SU-DHL-6 (cell line): ENCODE data around the gene TTC16.

ENCODE experiments used
- H2AFZ ChIP-seq: fragments of 200-600 bp; sonication (generic); 2 replicates; pipeline ENCODE4 v1.6.1; 2014; ENCODE audit warnings: low read depth, mild to moderate bottlenecking, moderate library complexity, mixed read lengths, antibody characterized with exemption, low read length; ENCODE audit not compliant: severe bottlenecking
- H3F3A ChIP-seq: fragments of 200-600 bp; shearing (Covaris generic); 2 replicates; pipeline ENCODE4 v1.6.0; 2016; ENCODE audit warnings: antibody characterized with exemption, mild to moderate bottlenecking; ENCODE audit not compliant: insufficient read depth
- H3K27ac ChIP-seq: fragments of 200-600 bp; sonication (generic); 2 replicates; pipeline ENCODE4 v1.5.1; 2016; ENCODE audit warnings: low read depth, mild to moderate bottlenecking, low read length, moderate library complexity, mixed read lengths
- H3K27me3 ChIP-seq: fragments of 200-600 bp; sonication (generic), shearing (Covaris generic); 2 replicates; pipeline ENCODE4 v1.6.0; 2014; ENCODE audit warnings: mild to moderate bottlenecking, low read length
- H3K36me3 ChIP-seq: fragments of 200-600 bp; sonication (generic); 2 replicates; pipeline ENCODE4 v1.6.1; 2014; ENCODE audit warnings: mild to moderate bottlenecking, low read length, mixed read lengths
- H3K4me2 ChIP-seq: fragments of 300-600, 200-600 bp; shearing (Covaris generic), sonication (generic); 2 replicates; pipeline ENCODE4 v1.6.0; 2014; ENCODE audit warnings: low read length, low read depth, mild to moderate bottlenecking; ENCODE audit not compliant: poor library complexity, severe bottlenecking
- H3K4me3 ChIP-seq: fragments of 200-600 bp; sonication (generic); 2 replicates; pipeline ENCODE4 v1.5.1; 2014; ENCODE audit warnings: antibody characterized with exemption, low read length, mild to moderate bottlenecking, mixed read lengths; ENCODE audit not compliant: insufficient read depth, poor library complexity, severe bottlenecking
- H3K79me2 ChIP-seq: fragments of 200-600 bp; sonication (generic); 2 replicates; pipeline ENCODE4 v1.6.1; 2014; ENCODE audit warnings: mild to moderate bottlenecking, low read length, moderate library complexity; ENCODE audit not compliant: insufficient read depth
- H3K9ac ChIP-seq: fragments of 200-600 bp; sonication (generic); 2 replicates; pipeline ENCODE4 v1.7.0; 2014; ENCODE audit warnings: mild to moderate bottlenecking, low read length
- H3K9me2 ChIP-seq: fragments of 200-600 bp; sonication (generic); replicated peaks from 2 replicates; pipeline ENCODE4 v1.6.1; 2014; ENCODE audit warnings: low read length; ENCODE audit not compliant: insufficient read depth
- H3K9me3 ChIP-seq: fragments of 200-600 bp; sonication (generic); 2 replicates; pipeline ENCODE4 v1.6.1; 2014; ENCODE audit warnings: low read length, mixed read lengths; ENCODE audit not compliant: insufficient read depth
- H4K20me1 ChIP-seq: fragments of 200-600 bp; sonication (generic); 2 replicates; pipeline ENCODE4 v1.6.1; 2014; ENCODE audit warnings: low read depth, mild to moderate bottlenecking, antibody characterized with exemption, low read length, moderate library complexity, mixed read lengths
- CTCF ChIP-seq: fragments of 200-600 bp; sonication (generic); IDR thresholded peaks from one replicate; pipeline ENCODE4 v1.5.1; 2017; ENCODE audit warnings: antibody characterized with exemption, mild to moderate bottlenecking, low read length, moderate library complexity; ENCODE audit not compliant: insufficient read depth, poor library complexity, severe bottlenecking
- EZH2phosphoT487 ChIP-seq: fragments of 200-600 bp; sonication (generic), shearing (Covaris generic); conservative IDR thresholded peaks from 2 replicates; pipeline ENCODE4 v1.6.1; 2018; ENCODE audit warnings: mild to moderate bottlenecking, antibody characterized with exemption, low read length, moderate library complexity, mixed read lengths

The TTC16 gene

GRCh38 chr9:127765418-127765817 lies 49.5 kb downstream of the TTC16 start:
- no peaks in the 10 kb centered on the region for H3K27me3 ChIP-seq
- no peaks in the 10 kb centered on the region for H3K36me3 ChIP-seq
- no peaks in the 10 kb centered on the region for H3K79me2 ChIP-seq
- no peaks in the 10 kb centered on the region for H4K20me1 ChIP-seq
- no peak overlapping the region for H3K27ac ChIP-seq
- H3K9ac ChIP-seq = no peak overlapping the region
- H3K9me2 ChIP-seq = no peaks in the 10 kb centered on the region
- TF ChIP-seq CTCF (no peak), EZH2phosphoT487 (no peak)
- no peaks in the 10 kb centered on the region for H3F3A ChIP-seq
- H2AFZ ChIP-seq = no peak overlapping the region
- no peaks in the 10 kb centered on the region for H3K9me3 ChIP-seq
- H3K4me2 ChIP-seq = no peak overlapping the region
- H3K4me3 ChIP-seq = no peak overlapping the region

- H3K27me3 ChIP-seq = no peaks in the 10 kb centered on the region
- H3F3A ChIP-seq = peaks cover 4% of the 10 kb centered on the region
These were observed 51.5 kb downstream of the TTC16 start for GRCh38 chr9:127767410-127767809.

GRCh38 chr9:127767909-127768331 lies 52.0 kb downstream of the TTC16 start:
- Histone ChIP-seq H3K9ac (no peak overlapping the region), H2AFZ (no peak overlapping the region), H4K20me1 (no peaks in the 10 kb centered on the region), H3K9me2 (no peaks in the 10 kb centered on the region), H3K27ac (no peak overlapping the region), H3K27me3 (no peaks in the 10 kb centered on the region), H3K9me3 (no peaks in the 10 kb centered on the region), H3K79me2 (no peaks in the 10 kb centered on the region), H3K36me3 (no peaks in the 10 kb centered on the region), H3K4me3 (no peak overlapping the region), H3F3A (peaks cover 4% of the 10 kb centered on the region), H3K4me2 (no peak overlapping the region)
- TF ChIP-seq CTCF (no peak), EZH2phosphoT487 (no peak)

More at GRCh38 chr9:127767410-127767809, 51.5 kb downstream of the TTC16 start:
- TF ChIP-seq CTCF = no peak
- no peak for TF ChIP-seq EZH2phosphoT487
- H4K20me1 ChIP-seq = no peaks in the 10 kb centered on the region
- no peak overlapping the region for H3K4me2 ChIP-seq
- no peak overlapping the region for H3K9ac ChIP-seq
- no peaks in the 10 kb centered on the region for H3K9me3 ChIP-seq
- H3K79me2 ChIP-seq = no peaks in the 10 kb centered on the region
- no peaks in the 10 kb centered on the region for H3K36me3 ChIP-seq
- H3K27ac ChIP-seq = no peak overlapping the region
- no peaks in the 10 kb centered on the region for H3K9me2 ChIP-seq
- no peak overlapping the region for H2AFZ ChIP-seq
- H3K4me3 ChIP-seq = no peak overlapping the region

- H3K4me2 ChIP-seq = no peak overlapping the region
- no peaks in the 10 kb centered on the region for H3K27me3 ChIP-seq
- TF ChIP-seq EZH2phosphoT487 (no peak), CTCF (no peak)
- no peaks in the 10 kb centered on the region for H3K36me3 ChIP-seq
- H3K27ac ChIP-seq = no peak overlapping the region
- H3K79me2 ChIP-seq = no peaks in the 10 kb centered on the region
- no peak overlapping the region for H3K4me3 ChIP-seq
- no peaks in the 10 kb centered on the region for H3K9me2 ChIP-seq
- no peak overlapping the region for H3K9ac ChIP-seq
- peaks cover 7% of the 10 kb centered on the region for H3F3A ChIP-seq
- H2AFZ ChIP-seq = no peak overlapping the region
- H4K20me1 ChIP-seq = no peaks in the 10 kb centered on the region
- H3K9me3 ChIP-seq = no peaks in the 10 kb centered on the region
These were observed 52.8 kb downstream of the TTC16 start for GRCh38 chr9:127768698-127769097.
